Thoracic aorta (tissue), 2 donors: ENCODE results near the gene RPS16. TPM values are rescaled to one million over a fixed set of nuclear protein-coding genes. Genes with fewer than 3 reads are reported as not detected.

Experiments used
- ATAC-seq: fragments of 150-250 bp; one replicate; pipeline ENCODE4 v1.8.0; 2017; ENCODE audit warnings: low read depth; ENCODE audit not compliant: insufficient number of reproducible peaks, low FRiP score
- DNase-seq: peaks from one replicate; pipeline ENCODE4 v3.0.0-alpha.2; 2020; ENCODE audit warnings: low spot score
- H3K27ac ChIP-seq, 2 donors: fragments of 200-600 bp; sonication (generic); 1 replicate in 1 of 2; 2 replicates in 1 of 2; pipeline ENCODE4 v1.5.1; 2016; ENCODE audit warnings: mild to moderate bottlenecking in 2 of 2, moderate library complexity in 2 of 2
- H3K27me3 ChIP-seq: fragments of 200-600 bp; sonication (generic); replicated peaks from 2 replicates; pipeline ENCODE4 v1.6.0; 2016; ENCODE audit warnings: mild to moderate bottlenecking; ENCODE audit not compliant: insufficient read depth
- H3K36me3 ChIP-seq: fragments of 200-600 bp; sonication (generic); one replicate; pipeline ENCODE4 v1.5.1; 2016
- H3K4me1 ChIP-seq, 2 donors: fragments of 200-600 bp; sonication (generic); 1 replicate in 1 of 2; 2 replicates in 1 of 2; pipeline versions ENCODE4 v1.5.1 to v1.6.0; 2016; ENCODE audit warnings: low read depth in 2 of 2, mild to moderate bottlenecking in 1 of 2; ENCODE audit not compliant: control insufficient read depth in 1 of 2
- H3K4me3 ChIP-seq: fragments of 200-600 bp; sonication (generic); 2 replicates; pipeline ENCODE4 v1.5.1; 2016; ENCODE audit warnings: mild to moderate bottlenecking
- H3K9me3 ChIP-seq: fragments of 200-600 bp; sonication (generic); 2 replicates; pipeline ENCODE4 v1.5.1; 2016
- total RNA-seq, 2 donors: library from RNA; depleted of rRNA; stranded (reverse); fragments of >200 nt; gene quantifications; one replicate each; pipeline versions ENCODE4 v1.1.0 to v1.2.3, GENCODE V29; 2016
- TF ChIP-seq, protein P1 (sequence below): fragments of 200-600 bp; sonication (generic); IDR thresholded peaks from one replicate; pipeline ENCODE4 v1.5.1; 2019; ENCODE audit warnings: antibody characterized with exemption

The RPS16 gene
- total RNA-seq, 2 donors from 2014 or later, result 716 to 775 TPM

DNA sequence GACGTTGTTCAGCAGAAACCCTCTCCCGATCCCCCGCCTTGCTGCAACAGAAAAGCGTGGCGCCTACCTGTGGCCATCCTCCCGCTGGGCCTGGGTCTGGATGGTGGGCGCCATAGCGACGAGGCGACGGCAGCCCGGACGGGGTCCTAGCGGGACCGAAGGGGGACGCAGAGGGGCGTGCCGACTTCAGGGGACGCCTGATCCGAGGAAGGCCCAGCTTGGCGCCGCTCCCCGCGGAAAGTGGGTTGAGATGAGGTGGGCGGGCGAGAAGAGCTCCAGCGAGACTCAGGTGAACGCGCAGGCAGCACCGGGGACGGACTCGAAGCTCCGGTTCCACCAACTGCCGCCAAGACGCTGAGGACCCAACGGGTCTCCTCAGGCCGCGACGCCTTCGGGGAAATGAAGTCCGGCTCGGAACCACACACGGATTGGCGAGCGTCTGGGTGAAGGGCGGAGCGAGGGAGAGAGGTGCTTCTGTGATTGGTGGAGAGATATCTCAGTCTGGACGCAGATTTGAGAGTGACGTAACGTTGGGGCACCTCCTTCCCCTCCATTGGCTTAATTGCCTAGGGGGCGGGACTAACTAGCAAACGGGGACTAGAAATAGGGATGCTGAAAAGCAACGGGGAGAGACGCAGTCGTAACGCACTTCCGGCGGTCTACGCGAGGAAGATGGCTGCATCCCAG, 44.9 kb downstream of the RPS16 start, which contains the start of the genes MED29 and PAF1:
Gene MED29 (plus strand): TSS at position 628 of the 687 bp plus-strand sequence. CDS start 45 bp downstream, at position 673.
Gene PAF1 (minus strand): TSS at position 356 of the 687 bp plus-strand sequence. CDS start 242 bp downstream, at position 114.
- TF ChIP-seq, protein P1, sequence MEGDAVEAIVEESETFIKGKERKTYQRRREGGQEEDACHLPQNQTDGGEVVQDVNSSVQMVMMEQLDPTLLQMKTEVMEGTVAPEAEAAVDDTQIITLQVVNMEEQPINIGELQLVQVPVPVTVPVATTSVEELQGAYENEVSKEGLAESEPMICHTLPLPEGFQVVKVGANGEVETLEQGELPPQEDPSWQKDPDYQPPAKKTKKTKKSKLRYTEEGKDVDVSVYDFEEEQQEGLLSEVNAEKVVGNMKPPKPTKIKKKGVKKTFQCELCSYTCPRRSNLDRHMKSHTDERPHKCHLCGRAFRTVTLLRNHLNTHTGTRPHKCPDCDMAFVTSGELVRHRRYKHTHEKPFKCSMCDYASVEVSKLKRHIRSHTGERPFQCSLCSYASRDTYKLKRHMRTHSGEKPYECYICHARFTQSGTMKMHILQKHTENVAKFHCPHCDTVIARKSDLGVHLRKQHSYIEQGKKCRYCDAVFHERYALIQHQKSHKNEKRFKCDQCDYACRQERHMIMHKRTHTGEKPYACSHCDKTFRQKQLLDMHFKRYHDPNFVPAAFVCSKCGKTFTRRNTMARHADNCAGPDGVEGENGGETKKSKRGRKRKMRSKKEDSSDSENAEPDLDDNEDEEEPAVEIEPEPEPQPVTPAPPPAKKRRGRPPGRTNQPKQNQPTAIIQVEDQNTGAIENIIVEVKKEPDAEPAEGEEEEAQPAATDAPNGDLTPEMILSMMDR, result no peak
- Histone ChIP-seq H3K9me3 (no peaks in the 10 kb centered on the region), H3K4me1 (peaks cover 16 to 38% of the 10 kb centered on the region in 2 donors), H3K4me3 (peak within 1 kb of the TSS; percentile 87), H3K36me3 (peaks cover 40% of the 10 kb centered on the region), H3K27ac (peak within 1 kb of the TSS; percentile 96 to 99), H3K27me3 (no peaks in the 10 kb centered on the region)
- ATAC-seq (peak; percentile 100), DNase-seq (peak; percentile 95)

GRCh38 chr19:39390451-39390750, 45.3 kb downstream of the RPS16 start:
- DNase-seq (no peak), ATAC-seq (no peak)
- TF ChIP-seq, protein P1, result no peak
- Histone ChIP-seq H3K27ac (peak overlapping the region; percentile 96 to 99), H3K36me3 (peaks cover 38% of the 10 kb centered on the region), H3K9me3 (no peaks in the 10 kb centered on the region), H3K4me1 (peaks cover 16 to 38% of the 10 kb centered on the region in 2 donors), H3K27me3 (no peaks in the 10 kb centered on the region), H3K4me3 (peak overlapping the region; percentile 87)

GRCh38 chr19:39389631-39390414, 45.9 kb downstream of the RPS16 start:
- H3K4me1 ChIP-seq, result peaks cover 16 to 38% of the 10 kb centered on the region in 2 donors

GRCh38 chr19:39388657-39389056, 47.1 kb downstream of the RPS16 start:
- DNase-seq, result no peak
- H3K27ac ChIP-seq, result no peak overlapping the region
- no peak for ATAC-seq
- peaks cover 38% of the 10 kb centered on the region for H3K36me3 ChIP-seq
- H3K9me3 ChIP-seq, result no peaks in the 10 kb centered on the region
- peaks cover 16 to 38% of the 10 kb centered on the region in 2 donors for H3K4me1 ChIP-seq
- TF ChIP-seq, protein P1, result no peak
- H3K27me3 ChIP-seq, result no peaks in the 10 kb centered on the region
- H3K4me3 ChIP-seq, result no peak overlapping the region

More at GRCh38 chr19:39389631-39390414, 45.9 kb downstream of the RPS16 start:
- no peak for DNase-seq
- Histone ChIP-seq H3K36me3 (peaks cover 32% of the 10 kb centered on the region), H3K4me3 (peak overlapping the region; percentile 87), H3K27ac (peak overlapping the region; percentile 96 to 99), H3K9me3 (no peaks in the 10 kb centered on the region), H3K27me3 (no peaks in the 10 kb centered on the region)
- TF ChIP-seq, protein P1, result no peak
- no peak for ATAC-seq

DNA sequence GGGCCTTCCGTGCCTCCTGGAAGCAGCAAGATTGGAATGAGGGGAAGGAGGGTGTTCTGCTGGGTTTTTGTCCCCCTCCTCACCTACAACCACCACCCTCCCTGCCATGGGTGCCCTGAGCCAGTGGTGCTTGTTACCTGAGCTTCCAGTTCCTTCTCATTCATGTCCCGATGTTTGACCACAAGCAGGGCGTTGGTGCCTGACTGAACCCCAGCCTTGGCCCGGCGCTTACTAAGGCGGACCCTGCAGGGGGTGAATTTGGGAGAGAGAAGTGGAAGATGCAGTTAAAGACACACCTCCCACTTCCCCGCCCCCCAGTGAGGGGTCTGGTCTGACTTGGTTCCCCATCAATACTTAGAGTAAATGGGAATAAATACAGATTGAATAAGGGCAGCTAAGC, 49.2 kb downstream of the RPS16 start:
- H3K27ac ChIP-seq, result no peak overlapping the region

More for the DNA sequence above, 49.2 kb downstream of the RPS16 start:
- H3K27me3 ChIP-seq, result no peaks in the 10 kb centered on the region
- no peak for DNase-seq
- no peaks in the 10 kb centered on the region for H3K9me3 ChIP-seq
- TF ChIP-seq, protein P1, result no peak
- no peak overlapping the region for H3K4me3 ChIP-seq
- ATAC-seq, result no peak
- H3K4me1 ChIP-seq, result peaks cover 7 to 26% of the 10 kb centered on the region in 2 donors
- H3K36me3 ChIP-seq, result peaks cover 51% of the 10 kb centered on the region
